GM11168 (cell line): ENCODE data around the gene LYPLAL1.
"Not testable (repeated sequence)": the region's sequence is repeated elsewhere in the genome, so short reads cannot be mapped to it uniquely, and the experiment has no call there.

Experiments used
- in situ Hi-C: fragments of 300-500 bp; cut with MboI; formaldehyde crosslinking; loops from one replicate; pipeline ENCODE4 v1.12.0; 2022; ENCODE audit warnings: low sequenced_read_pairs; ENCODE audit not compliant: unreplicated experiment

Gene LYPLAL1

GRCh38 chr1:219160967-219161366 lies 12.7 kb upstream of the LYPLAL1 start:
- in situ Hi-C loops = no loop called here

GRCh38 chr1:219161371-219161770 lies 12.3 kb upstream of the LYPLAL1 start:
- in situ Hi-C loops = no loop called here

GRCh38 chr1:219163401-219163954 lies 10.2 kb upstream of the LYPLAL1 start:
- in situ Hi-C loops = no loop called here

- in situ Hi-C loops = no loop called here
Measured at GRCh38 chr1:219171192-219171935, 2.3 kb upstream of the LYPLAL1 start.

GRCh38 chr1:219172821-219173220 lies 857 bp upstream of the LYPLAL1 start:
- in situ Hi-C loops = no loop called here

GRCh38 chr1:219173434-219173757 lies 282 bp upstream of the LYPLAL1 start:
- in situ Hi-C loops = no loop called here

- in situ Hi-C loops = no loop called here
Measured at GRCh38 chr1:219174460-219175211, 958 bp downstream of the LYPLAL1 start.

GRCh38 chr1:219175212-219175564 lies 1.5 kb downstream of the LYPLAL1 start:
- in situ Hi-C loops = no loop called here

GRCh38 chr1:219176168-219176567 lies 2.5 kb downstream of the LYPLAL1 start:
- in situ Hi-C loops = no loop called here

GRCh38 chr1:219177363-219177762 lies 3.7 kb downstream of the LYPLAL1 start:
- in situ Hi-C loops = no loop called here

- in situ Hi-C loops = no loop called here
Measured at GRCh38 chr1:219177940-219178339, 4.3 kb downstream of the LYPLAL1 start.

- in situ Hi-C loops = no loop called here
Measured at GRCh38 chr1:219179293-219179692, 5.6 kb downstream of the LYPLAL1 start.

- in situ Hi-C loops = no loop called here
Measured at GRCh38 chr1:219184337-219184736, 10.7 kb downstream of the LYPLAL1 start.

- in situ Hi-C loops = no loop called here
Measured at GRCh38 chr1:219185486-219186117, 11.9 kb downstream of the LYPLAL1 start.

GRCh38 chr1:219188331-219188803 lies 14.7 kb downstream of the LYPLAL1 start:
- in situ Hi-C loops = no loop called here

- in situ Hi-C loops = no loop called here
Measured at GRCh38 chr1:219189021-219189824, 15.5 kb downstream of the LYPLAL1 start.

GRCh38 chr1:219189952-219190351 lies 16.3 kb downstream of the LYPLAL1 start:
- in situ Hi-C loops = no loop called here

- in situ Hi-C loops = no loop called here
Measured at GRCh38 chr1:219190605-219191004, 16.9 kb downstream of the LYPLAL1 start.

- in situ Hi-C loops = not testable (repeated sequence)
Measured at GRCh38 chr1:219195833-219196232, 22.2 kb downstream of the LYPLAL1 start.

GRCh38 chr1:219201656-219202055 lies 28.0 kb downstream of the LYPLAL1 start:
- in situ Hi-C loops = no loop called here
